VCaP (cell line): Measurements from ENCODE around the gene CLEC19A.

ENCODE experiments used
- H3K27ac ChIP-seq: fragments of 450-650 bp; 2 replicates; pipeline ENCODE4 v1.5.1; 2017
- CTCF ChIP-seq: fragments of 450-650 bp; conservative IDR thresholded peaks from 2 replicates; pipeline ENCODE4 v1.5.1; 2017; ENCODE audit warnings: mild to moderate bottlenecking, moderate library complexity

Gene CLEC19A

DNA sequence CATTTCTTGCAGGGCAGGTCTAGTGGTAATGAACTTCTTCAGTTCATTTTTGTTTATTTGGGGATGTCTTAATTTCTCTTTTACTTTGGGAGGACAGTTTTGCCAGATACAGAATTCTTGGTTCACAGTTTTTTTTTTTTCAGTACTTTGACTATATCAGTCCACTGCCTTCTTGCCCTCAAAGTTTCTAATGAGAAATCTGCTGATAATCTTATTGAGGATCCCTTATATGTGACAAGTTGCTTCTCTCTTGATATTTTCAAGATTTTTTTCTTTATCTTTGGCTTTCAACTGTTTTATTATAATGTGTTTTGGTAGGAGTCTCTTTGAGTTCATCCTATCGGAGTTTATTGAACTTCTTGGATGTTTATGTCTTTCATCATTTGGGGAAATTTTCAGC lies 42.8 kb downstream of the CLEC19A start:
- H3K27ac ChIP-seq, result no peak overlapping the region
- TF ChIP-seq CTCF, result no peak

DNA sequence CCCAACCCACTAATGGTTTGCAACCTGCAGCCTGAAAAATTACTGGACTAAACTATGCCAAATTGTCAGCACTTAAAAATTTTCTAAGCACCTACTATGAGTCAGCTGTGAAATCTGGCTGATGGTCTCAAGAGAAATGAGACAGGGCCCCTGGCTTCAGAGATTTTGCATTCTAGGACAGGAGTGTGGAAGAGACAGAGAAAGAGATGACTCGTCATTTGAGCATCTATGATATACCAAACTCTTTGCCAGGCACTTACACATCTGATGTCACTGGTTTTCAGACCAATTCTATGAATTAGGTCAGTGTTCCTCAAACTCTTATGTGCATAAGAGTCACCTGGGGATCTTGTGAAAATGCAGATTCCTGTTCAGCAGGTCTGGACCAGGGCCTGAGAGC lies 44.4 kb downstream of the CLEC19A start:
- H3K27ac ChIP-seq, result no peak overlapping the region
- no peak for TF ChIP-seq CTCF

- H3K27ac ChIP-seq, result peak overlapping the region; percentile 57
- no peak for TF ChIP-seq CTCF
These were observed 45.4 kb downstream of the CLEC19A start for GRCh38 chr16:19330841-19331397.

GRCh38 chr16:19331794-19332193 lies 46.3 kb downstream of the CLEC19A start:
- H3K27ac ChIP-seq, result peak overlapping the region; percentile 57
- no peak for TF ChIP-seq CTCF

DNA sequence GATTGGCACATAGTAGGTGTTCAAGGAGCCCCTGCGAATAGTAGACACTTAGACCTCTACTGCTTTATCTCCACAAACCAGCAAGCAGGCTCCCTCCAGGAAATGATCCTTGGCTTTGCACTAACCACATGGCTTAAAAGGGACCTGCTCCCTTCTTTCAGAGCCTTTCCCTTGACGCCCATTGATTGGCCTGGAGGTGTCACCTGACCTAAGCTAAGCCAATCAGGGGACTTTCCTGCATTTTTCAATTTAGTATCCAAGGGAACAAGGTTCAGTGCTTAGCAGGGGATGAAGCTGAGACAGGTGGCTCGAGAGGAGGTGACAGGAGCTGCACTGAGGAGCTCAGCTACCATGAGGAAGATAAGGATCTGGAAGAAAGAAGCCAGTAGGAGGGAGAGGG lies 52.8 kb downstream of the CLEC19A start:
- TF ChIP-seq CTCF, result no peak
- no peak overlapping the region for H3K27ac ChIP-seq

GRCh38 chr16:19344224-19344801 lies 58.8 kb downstream of the CLEC19A start:
- H3K27ac ChIP-seq, result no peak overlapping the region
- no peak for TF ChIP-seq CTCF

GRCh38 chr16:19344980-19345379 lies 59.4 kb downstream of the CLEC19A start:
- H3K27ac ChIP-seq, result no peak overlapping the region
- no peak for TF ChIP-seq CTCF
